HuH-7.5 (cell line): ENCODE measurements around the gene PRDM8.

Experiments used
- DNase-seq: peaks from one replicate; pipeline ENCODE4 v3.0.0; 2011; ENCODE audit warnings: low spot score

Gene PRDM8

GRCh38 chr4:80184053-80184824 is 13.1 kb upstream of the PRDM8 start:
- DNase-seq = peak; percentile 72

GRCh38 chr4:80184825-80185756 is 12.2 kb upstream of the PRDM8 start:
- no peak for DNase-seq

DNA sequence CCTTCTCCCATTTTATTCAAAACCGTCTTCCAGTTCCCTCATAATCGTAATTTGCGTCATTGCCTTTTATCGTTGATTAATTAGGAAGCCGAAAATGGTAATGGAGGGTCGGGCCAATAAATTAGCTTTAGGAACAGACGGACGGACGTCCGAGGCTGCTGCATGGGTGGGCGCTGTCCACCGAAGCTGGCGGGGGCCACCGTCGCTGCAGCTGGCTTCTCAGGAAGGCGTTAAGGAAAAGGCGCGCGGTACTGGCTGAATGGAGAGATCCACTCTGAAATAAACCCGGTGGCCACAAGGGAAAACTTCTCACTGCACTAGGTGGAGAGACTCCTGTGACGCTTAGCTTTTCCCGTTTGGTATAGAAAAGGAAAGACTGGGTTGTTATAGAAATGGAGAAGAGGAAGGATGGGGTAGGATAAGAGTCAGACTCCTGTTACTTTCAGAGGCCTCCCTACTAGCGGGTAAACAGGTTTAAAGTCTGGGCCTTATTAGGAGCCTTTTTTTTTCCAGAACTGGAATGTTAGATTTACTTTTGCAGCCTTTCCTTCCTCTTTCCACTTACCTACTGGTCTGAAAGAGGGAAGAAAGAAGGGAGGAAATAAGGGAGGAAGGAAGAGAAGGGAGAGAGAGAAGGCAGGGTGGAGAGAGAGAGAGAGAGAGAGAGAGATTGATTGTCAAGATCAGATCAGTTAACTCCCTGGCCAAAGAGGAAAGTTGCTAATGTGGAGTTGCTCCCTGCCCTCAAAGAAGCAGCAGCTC is 11.3 kb upstream of the PRDM8 start:
- no peak for DNase-seq

DNA sequence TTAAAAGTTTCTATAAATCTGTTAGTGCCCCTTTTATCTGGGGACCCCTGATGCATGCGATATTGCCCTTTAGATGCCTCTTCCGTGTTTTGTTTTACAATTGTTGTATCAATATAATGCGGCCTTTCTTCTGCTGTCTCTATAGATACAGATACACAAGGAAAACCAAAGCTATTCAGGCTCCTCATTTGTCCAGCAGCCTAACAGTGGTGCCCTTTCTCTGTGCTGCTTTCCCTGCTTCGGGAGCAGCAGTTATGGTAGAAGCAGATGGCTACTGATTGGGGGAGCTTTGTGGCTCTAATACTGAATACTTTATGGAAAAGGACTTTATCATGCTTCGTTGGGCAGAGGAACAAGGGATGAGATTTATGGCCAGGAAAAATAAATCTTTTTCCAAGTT is 10.6 kb upstream of the PRDM8 start:
- no peak for DNase-seq

DNA sequence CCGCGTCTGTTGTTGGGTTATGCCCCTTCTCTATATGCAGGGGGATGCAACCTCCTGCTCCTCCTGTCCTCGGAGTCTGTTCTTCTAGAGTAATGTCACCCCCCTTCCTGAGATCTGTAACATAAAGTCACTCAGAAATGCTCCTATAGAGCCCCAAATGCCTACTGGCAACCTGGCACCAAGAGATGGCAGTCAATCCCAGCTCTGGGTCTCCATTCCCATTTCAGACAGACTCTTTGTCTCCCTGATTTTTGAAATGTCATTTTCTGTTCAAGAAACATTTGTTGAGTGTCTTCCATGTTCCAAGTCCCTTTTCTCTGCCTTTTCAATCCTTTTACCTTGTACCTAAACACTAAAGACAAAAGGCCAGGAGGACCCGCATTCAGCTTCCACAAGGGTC is 9.6 kb upstream of the PRDM8 start:
- DNase-seq = no peak

- DNase-seq = no peak
These were observed 8.9 kb upstream of the PRDM8 start for GRCh38 chr4:80188457-80188800.

- no peak for DNase-seq
These were observed 8.4 kb upstream of the PRDM8 start for GRCh38 chr4:80188801-80189458.

- DNase-seq = no peak
These were observed 7.7 kb upstream of the PRDM8 start for GRCh38 chr4:80189581-80189955.

DNA sequence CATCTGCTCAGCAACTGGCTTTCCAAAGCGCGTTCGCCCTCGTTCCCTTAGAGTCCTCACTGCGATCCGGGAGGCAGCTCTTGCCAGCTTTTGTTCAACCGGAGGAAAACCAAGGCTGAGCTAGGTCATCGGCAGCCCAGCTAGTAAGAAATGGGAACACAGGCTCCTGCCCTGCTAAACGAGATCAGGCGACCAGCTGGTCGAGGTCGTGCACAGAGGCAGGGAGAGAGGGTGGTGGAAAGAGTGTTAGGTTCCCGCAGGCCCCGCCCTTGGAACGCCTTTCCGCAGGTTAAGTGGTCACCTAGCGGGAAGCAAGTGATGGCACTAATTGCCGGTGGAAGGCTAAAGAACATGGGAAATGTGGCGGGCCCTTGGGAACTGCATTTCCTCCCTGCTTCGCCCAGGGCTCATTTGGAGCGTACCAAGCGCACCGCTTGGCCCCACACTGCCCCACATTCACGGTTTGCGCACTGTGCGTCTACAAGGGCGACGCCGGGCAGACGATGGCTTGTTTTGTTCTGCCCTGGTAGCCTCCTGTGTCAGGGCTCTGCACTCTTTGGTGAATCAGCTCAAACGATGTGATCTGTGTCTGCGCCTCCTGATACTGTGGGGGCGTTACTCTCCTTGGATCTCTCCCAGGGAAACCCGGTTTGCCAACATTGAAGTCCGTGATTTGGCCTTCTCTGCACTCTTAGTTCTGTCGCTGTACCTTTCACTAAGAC is 7.2 kb upstream of the PRDM8 start:
- no peak for DNase-seq

DNA sequence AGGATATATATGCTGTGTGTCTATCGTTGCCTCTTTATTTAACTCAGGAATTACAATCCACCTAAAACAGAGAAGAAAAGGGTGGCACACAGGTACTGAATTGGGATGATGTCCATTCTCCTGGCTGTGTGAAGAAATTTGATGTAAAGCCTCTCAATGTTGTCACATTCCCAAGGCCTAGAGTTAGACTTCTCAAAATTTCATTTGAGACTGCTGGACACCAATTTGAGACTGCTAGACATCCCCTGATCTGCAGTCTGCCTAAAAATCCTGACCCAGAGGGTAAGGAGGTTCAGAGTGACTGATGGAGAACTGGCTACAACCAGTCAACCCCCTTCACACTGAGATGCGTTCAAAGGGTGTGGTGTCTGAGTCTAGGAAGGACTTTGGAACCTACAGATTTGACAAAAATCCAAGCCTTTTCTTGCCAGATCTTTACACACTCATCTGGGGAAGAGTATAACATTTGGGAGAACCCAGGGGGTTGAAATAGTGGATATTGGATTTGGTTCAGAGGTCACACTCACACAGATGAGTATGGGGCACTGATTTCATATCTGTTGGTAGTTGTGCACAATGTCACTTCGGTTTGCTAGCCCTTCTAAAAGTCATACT is 4.9 kb upstream of the PRDM8 start:
- DNase-seq = no peak

DNA sequence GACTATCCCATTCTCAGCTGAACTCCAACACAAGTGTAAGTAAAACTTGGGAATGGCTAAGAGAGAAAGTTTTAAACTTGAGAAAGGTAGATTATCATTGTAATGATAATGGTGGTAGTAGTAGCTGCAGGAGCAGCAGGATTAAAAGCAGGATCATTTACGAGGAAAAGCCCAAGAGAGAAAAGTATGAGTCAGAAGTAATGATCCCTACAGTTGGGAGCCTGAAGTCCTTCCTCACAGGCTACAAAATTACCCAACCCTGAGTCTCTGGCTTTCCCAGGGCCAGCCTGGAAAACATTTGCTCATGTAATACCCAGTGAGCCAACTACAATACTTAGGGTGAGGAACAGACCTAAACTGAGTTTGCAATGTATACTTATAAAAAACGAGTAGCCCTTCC is 4.4 kb upstream of the PRDM8 start:
- no peak for DNase-seq

DNA sequence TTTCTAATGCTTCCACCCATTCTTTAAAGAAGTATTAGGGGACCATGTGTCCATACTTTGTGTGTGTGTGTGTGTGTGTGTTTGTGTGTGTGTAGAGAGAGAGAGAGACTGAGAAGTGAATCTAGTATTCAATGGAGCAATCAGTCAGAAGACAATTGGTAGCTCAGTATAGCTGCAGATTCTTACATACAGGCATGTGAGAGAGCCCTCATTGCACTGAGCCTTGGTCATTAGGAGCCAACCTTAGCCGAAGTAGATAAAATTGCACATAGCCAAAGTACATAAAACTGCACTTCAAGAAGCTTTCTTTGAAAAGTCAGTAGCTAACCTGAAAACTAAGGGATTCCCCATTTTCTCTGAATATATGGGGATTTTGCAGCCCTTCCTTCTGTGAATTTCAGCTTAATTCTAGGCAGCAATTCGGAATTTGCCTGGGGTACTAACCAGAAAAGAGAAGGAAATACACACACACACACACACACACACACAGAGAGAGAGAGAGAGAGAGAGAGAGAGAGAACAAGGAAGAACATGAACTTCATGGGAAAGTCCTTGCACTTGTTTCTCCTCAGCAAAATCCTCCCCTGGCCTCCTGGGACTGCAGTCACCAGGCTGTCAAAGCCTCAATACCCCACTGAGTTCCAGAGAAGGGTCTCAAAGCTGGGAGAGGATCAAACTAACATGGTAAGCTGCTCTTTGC is 1.7 kb upstream of the PRDM8 start:
- no peak for DNase-seq

DNA sequence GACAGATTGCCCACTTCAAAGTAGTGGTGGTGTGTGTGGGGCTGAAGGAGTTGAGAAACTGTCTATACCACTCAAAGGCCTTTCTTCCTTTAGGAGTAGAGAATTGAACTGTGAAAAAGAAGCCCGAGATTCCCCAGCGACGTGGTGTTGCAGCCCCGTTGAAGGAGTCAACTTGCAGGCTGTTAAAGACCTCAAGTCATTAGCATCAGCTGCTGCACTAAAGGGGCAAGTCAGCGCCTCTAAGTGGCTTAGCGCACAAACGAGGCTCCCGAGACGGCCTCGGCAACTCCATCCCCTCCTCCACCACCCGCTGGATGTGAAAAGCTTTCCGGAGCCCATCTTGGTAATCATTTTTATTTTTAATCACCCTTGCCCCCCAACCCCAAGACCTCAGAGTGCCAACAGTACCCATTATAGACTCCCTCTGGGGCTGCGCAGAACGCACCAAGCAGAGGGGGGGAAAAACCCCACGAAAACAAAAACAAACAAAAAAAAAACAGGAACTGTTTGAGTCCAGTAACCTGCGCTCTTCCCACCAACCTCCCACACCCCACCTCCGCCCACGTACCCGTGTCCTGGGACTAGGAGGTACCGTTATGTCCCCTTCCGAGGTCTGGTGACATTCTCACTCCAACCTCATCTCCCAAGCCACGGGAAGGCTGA is 913 bp upstream of the PRDM8 start:
- no peak for DNase-seq

GRCh38 chr4:80197601-80198440 is 518 bp downstream of the PRDM8 start:
- no peak for DNase-seq

DNA sequence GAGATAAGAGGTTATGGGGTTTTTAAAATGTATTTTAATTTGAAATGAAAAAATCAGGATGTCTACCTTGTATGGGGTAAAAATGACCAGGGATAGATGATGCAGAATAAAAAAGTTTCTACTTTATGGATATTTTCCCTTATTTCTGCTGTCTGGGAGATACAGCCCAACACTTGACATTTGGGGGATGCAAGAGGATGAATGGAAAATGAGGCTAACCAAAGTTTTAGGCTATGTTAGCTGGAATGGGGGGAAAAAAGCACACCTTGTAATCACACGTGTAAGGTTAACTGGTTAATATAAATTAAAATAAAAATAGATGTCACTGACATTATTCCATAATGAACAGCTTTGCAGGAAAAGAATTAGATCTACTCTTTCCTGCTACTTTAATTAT is 1.1 kb downstream of the PRDM8 start:
- DNase-seq = no peak

GRCh38 chr4:80199004-80199560 is 1.8 kb downstream of the PRDM8 start:
- DNase-seq = no peak

DNA sequence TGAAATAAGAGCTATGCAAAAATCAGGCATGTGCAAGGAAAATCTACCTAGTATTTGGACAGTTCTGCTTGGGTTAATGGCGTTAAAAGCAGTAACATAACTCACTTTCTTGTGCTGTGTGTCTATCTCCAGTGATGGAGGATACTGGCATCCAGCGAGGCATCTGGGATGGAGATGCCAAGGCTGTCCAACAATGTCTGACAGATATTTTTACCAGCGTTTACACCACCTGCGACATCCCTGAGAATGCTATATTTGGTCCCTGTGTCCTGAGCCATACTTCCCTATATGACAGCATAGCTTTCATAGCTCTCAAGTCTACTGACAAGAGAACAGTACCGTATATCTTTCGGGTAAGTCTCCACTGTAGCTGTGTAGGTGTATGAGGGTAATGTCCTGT is 2.6 kb downstream of the PRDM8 start:
- DNase-seq = no peak
